Adipocyte (in vitro differentiated cells): ENCODE results near the gene ARHGAP45.
A peak's percentile ranks its signal among the peaks of the same experiment; 100 is the strongest.

Experiments
- DNase-seq: peaks from one replicate; pipeline ENCODE4 v3.0.0-alpha.2; 2015; ENCODE audit warnings: low read depth
- H3K27me3 ChIP-seq: replicated peaks from 2 replicates; pipeline ENCODE4 v1.7.0; 2013; ENCODE audit warnings: mild to moderate bottlenecking, low read length, moderate library complexity; ENCODE audit not compliant: control insufficient read depth, insufficient read depth
- H3K36me3 ChIP-seq: 2 replicates; pipeline ENCODE4 v1.7.0; 2013; ENCODE audit warnings: low read length, mild to moderate bottlenecking, moderate library complexity; ENCODE audit not compliant: control insufficient read depth, insufficient read depth, severe bottlenecking
- H3K4me1 ChIP-seq: 2 replicates; pipeline ENCODE4 v1.7.0; 2013; ENCODE audit warnings: mild to moderate bottlenecking, low read length, moderate library complexity; ENCODE audit not compliant: control insufficient read depth, insufficient read depth
- H3K4me3 ChIP-seq: 2 replicates; pipeline ENCODE4 v1.7.0; 2013; ENCODE audit warnings: mild to moderate bottlenecking, low read length, moderate library complexity
- H3K9ac ChIP-seq: 2 replicates; pipeline ENCODE4 v1.7.0; 2013; ENCODE audit warnings: mild to moderate bottlenecking, low read length, moderate library complexity
- H3K9me3 ChIP-seq: 2 replicates; pipeline ENCODE4 v1.7.0; 2013; ENCODE audit warnings: mild to moderate bottlenecking, low read length, moderate library complexity; ENCODE audit not compliant: control insufficient read depth

ARHGAP45 gene

DNA sequence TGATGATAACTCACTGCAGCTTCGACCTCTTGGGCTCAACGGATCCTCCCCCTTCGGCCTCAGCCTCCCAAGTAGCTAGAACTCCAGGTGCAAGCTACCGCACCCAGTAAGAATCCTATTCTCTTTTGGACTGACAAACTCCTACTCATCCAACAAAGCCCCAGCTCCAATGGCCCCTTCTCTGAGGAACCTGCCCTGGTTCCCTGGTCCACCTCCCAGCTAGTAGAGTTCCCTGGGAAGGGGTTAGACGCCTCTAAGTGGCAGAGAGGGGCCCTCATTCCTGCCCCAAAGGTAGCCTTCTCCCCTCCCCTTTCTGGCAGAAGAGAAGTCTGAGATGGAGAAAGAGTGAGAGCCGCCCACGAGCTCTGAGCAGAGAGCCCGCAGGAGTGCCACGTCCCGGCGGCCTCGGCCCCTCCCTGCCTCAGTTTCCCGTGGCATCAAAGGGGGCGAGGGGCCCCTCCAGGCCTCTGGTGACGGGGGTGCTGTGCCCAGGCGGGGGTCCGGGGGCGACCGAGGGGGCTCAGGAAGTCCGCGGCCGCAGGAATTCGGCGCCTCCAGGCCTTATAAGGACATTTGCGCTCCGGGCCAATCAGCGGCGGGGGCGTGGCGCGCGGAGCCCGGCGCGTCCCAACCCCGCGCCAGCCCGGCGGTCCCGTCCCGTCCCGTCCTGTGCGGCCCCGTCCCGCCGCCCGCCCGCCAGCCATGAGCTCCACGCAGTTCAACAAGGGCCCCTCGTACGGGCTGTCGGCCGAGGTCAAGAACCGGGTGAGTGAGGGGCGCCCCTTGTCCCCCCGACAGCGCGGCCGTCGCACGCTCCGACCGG is 40.8 kb upstream of the ARHGAP45 start, which contains the start of gene CNN2:
Gene CNN2 (plus strand): TSS at position 649 of the 823 bp plus-strand sequence. CDS start 54 bp downstream, at position 703.
- H3K36me3 ChIP-seq = peaks cover 5% of the 10 kb centered on the region
- H3K4me1 ChIP-seq = peaks cover 16% of the 10 kb centered on the region
- no peaks in the 10 kb centered on the region for H3K9me3 ChIP-seq
- no peaks in the 10 kb centered on the region for H3K27me3 ChIP-seq
- peak within 1 kb of the TSS; percentile 100 for H3K9ac ChIP-seq
- DNase-seq = peak; percentile 93
- H3K4me3 ChIP-seq = peak within 1 kb of the TSS; percentile 99

- Histone ChIP-seq H3K4me3 (peak overlapping the region; percentile 99), H3K36me3 (peaks cover 9% of the 10 kb centered on the region), H3K9me3 (no peaks in the 10 kb centered on the region), H3K4me1 (peaks cover 16% of the 10 kb centered on the region), H3K27me3 (no peaks in the 10 kb centered on the region), H3K9ac (peak overlapping the region; percentile 100)
- peak; percentile 48 for DNase-seq
Measured at GRCh38 chr19:1026783-1027649, 40.0 kb upstream of the ARHGAP45 start.

DNA sequence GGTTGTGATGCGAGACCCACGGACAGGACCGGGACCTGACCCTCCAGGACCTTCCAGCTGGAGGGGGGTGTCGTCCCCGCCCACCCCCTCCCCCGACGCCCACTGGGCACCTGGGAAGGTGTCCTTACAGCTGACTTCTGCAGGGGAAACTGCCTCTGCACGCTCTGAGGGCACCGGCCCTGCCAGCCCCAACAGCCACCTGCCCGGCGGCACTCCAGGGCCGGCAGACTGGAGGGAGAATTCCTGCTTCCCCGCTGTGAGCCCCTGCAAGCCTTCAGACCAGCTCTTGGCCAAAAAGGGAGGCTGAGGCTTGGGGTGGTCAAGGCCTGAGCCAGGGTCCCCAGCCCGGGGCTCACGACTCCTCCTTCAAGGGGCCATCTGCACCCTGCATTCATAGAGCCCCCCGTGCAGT is 39.3 kb upstream of the ARHGAP45 start:
- H3K4me3 ChIP-seq = peak overlapping the region; percentile 99
- peaks cover 16% of the 10 kb centered on the region for H3K4me1 ChIP-seq
- no peaks in the 10 kb centered on the region for H3K27me3 ChIP-seq
- H3K36me3 ChIP-seq = peaks cover 16% of the 10 kb centered on the region
- H3K9ac ChIP-seq = peak overlapping the region; percentile 100
- no peaks in the 10 kb centered on the region for H3K9me3 ChIP-seq
- DNase-seq = peak; percentile 36

DNA sequence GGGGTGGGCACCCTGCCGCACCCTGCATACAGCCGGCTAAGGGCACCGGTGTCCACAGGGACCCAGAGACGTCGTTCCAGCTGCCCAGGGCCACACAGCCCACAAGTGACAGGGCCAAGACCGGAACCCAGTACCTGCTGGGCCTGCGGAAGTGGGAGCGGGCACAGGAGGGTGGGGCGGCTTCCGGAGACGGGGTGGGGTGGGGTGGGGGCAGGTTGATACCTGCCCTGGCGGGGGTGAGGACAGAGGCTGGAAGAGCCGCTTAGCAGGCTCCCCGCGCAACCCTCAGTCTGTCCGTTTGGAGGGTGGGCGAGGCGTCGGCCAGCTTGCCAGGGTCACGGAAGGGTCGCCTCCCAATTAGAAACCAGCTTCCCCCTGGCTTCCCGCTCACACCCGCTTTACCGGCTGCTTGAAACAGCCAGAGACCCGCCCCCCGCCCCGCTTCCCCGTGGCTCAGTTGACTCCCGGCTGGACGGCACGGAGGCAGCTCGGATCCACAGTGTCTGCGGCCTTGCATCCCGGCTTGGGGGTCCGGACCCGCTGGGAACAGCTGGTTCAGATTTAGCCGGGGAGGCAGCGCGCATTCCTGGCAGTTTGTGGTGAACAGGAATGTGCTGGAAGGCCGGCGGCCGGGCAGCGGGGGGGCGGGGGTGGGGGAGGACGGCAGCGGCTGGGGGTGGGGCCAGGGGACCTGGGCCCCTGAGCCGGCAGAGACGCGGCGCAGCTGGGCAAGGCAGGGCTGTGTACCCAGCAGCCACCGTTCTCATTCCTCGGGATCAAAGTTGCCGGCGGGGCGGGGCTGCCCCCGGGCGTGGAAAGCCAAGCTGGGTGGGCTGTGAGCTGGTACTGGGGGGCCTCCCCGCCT is 38.7 kb upstream of the ARHGAP45 start:
- no peaks in the 10 kb centered on the region for H3K27me3 ChIP-seq
- H3K4me1 ChIP-seq = peaks cover 13% of the 10 kb centered on the region
- peak overlapping the region; percentile 99 for H3K4me3 ChIP-seq
- peaks cover 22% of the 10 kb centered on the region for H3K36me3 ChIP-seq
- H3K9me3 ChIP-seq = no peaks in the 10 kb centered on the region
- DNase-seq = peak; percentile 98
- H3K9ac ChIP-seq = peak overlapping the region; percentile 100

DNA sequence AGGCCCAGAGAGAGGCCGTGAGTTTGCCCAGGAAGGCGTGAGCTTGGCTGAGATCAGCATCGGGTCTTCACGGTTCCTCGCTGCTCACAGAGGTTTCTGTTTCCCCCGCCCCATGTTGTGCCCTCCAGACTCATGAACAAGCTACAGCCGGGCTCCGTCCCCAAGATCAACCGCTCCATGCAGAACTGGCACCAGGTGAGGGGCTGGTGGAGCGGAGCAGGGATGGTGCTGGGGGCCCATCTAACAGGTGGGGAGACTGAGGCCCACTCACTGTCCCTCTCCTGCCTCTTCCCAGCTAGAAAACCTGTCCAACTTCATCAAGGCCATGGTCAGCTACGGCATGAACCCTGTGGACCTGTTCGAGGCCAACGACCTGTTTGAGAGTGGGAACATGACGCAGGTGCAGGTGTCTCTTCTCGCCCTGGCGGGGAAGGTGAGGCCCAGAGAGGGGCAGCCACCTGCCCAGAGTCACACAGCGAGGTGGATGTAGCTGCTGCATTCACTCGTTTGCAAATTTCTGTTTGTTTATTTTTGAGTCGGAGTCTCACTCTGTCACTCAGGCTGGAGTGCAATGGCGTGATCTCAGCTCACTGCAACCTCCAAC is 34.6 kb upstream of the ARHGAP45 start:
- H3K9me3 ChIP-seq = no peaks in the 10 kb centered on the region
- H3K9ac ChIP-seq = no peak overlapping the region
- no peak overlapping the region for H3K4me3 ChIP-seq
- H3K36me3 ChIP-seq = peaks cover 42% of the 10 kb centered on the region
- no peaks in the 10 kb centered on the region for H3K27me3 ChIP-seq
- peaks cover 13% of the 10 kb centered on the region for H3K4me1 ChIP-seq
- no peak for DNase-seq

DNA sequence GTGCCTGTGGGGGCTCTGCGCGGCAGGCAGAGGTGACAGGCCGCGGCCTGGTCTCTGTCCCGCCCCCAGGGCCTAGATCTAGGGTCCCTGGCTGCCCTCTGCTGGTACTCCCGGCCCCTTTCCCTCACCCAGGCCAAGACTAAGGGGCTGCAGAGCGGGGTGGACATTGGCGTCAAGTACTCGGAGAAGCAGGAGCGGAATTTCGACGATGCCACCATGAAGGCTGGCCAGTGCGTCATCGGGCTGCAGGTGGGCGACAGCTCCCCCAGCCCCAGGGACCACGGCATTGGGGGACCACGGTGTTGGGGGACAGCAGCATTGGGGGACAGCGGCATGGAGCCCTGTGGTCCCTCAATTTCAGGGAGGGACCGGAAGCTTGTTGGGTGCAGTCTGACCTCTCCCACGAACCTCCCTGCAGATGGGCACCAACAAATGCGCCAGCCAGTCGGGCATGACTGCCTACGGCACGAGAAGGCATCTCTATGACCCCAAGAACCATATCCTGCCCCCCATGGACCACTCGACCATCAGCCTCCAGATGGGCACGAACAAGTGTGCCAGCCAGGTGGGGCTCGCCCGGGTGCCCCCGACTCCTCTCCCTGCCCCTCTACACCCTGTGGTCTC is 30.9 kb upstream of the ARHGAP45 start:
- H3K9me3 ChIP-seq = no peaks in the 10 kb centered on the region
- no peak for DNase-seq
- peaks cover 16% of the 10 kb centered on the region for H3K4me1 ChIP-seq
- H3K9ac ChIP-seq = no peak overlapping the region
- H3K4me3 ChIP-seq = no peak overlapping the region
- peaks cover 49% of the 10 kb centered on the region for H3K36me3 ChIP-seq
- no peaks in the 10 kb centered on the region for H3K27me3 ChIP-seq

GRCh38 chr19:1037621-1038064 is 29.3 kb upstream of the ARHGAP45 start:
- no peak for DNase-seq
- Histone ChIP-seq H3K27me3 (no peaks in the 10 kb centered on the region), H3K9ac (peak overlapping the region; percentile 20), H3K4me3 (no peak overlapping the region), H3K4me1 (peaks cover 30% of the 10 kb centered on the region), H3K36me3 (peaks cover 38% of the 10 kb centered on the region), H3K9me3 (no peaks in the 10 kb centered on the region)

GRCh38 chr19:1038978-1039645 is 27.9 kb upstream of the ARHGAP45 start:
- Histone ChIP-seq H3K9me3 (no peaks in the 10 kb centered on the region), H3K27me3 (no peaks in the 10 kb centered on the region), H3K4me3 (peak overlapping the region; percentile 85), H3K36me3 (peaks cover 30% of the 10 kb centered on the region), H3K4me1 (peaks cover 35% of the 10 kb centered on the region), H3K9ac (peak overlapping the region; percentile 77)
- peak; percentile 19 for DNase-seq

DNA sequence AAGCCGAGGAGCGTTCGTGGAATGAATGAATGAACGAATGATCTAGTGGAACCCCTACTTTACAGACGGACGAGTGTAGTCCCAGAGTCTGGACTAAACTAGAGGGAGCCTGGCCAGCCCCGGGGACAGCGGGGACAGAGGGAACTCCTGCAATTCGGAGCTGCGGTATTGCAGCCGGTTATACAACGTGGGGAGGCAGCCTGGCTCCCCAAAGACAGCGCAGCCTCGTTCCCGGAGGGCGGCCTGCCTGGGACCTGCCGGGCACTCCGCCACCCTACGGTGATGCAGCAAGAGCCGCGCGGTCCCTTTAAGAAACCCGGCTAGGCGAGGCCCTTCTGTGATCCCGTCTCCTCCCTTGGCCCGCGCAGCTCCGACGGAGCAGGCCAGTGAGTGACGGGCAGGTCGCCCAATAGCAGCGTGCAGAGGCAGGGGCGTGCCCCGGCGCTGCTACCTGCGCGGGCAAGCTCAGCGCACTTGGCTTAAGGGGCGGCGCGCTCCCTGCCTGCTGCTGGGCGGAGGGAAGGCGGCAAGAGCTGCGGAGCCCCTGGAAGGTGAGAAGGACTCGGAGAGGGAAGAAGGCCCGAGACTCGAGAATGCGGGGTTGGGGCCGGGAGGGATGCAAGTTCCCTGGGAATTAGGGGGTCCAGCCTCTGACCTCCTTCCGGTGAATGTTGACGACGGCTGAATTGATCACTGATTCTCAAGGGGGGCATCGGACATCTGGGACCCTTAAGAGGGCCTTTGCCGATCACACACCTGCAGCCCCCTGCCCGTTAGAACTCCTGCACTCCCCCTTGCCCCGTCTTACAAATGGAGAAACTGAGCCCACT is 27.1 kb upstream of the ARHGAP45 start, which contains the start of gene ABCA7:
Gene ABCA7 (plus strand): TSS at position 462 of the 830 bp plus-strand sequence. CDS start 1,255 bp downstream, outside the sequence.
- H3K36me3 ChIP-seq = peaks cover 30% of the 10 kb centered on the region
- peaks cover 35% of the 10 kb centered on the region for H3K4me1 ChIP-seq
- H3K27me3 ChIP-seq = no peaks in the 10 kb centered on the region
- H3K9ac ChIP-seq = peak within 1 kb of the TSS; percentile 77
- DNase-seq = peak; percentile 97
- peak within 1 kb of the TSS; percentile 85 for H3K4me3 ChIP-seq
- no peaks in the 10 kb centered on the region for H3K9me3 ChIP-seq
